ENCODE results near the gene HOOK1.
"Not testable (repeated sequence)": the region's sequence is repeated elsewhere in the genome, so short reads cannot be mapped to it uniquely, and the experiment has no call there.

HOOK1 gene

GRCh38 chr1:59827055-59827643 lies 12.4 kb downstream of the HOOK1 start:
- no peak for DNase-seq

GRCh38 chr1:59828160-59828559 lies 13.4 kb downstream of the HOOK1 start:
- no peak for DNase-seq

DNA sequence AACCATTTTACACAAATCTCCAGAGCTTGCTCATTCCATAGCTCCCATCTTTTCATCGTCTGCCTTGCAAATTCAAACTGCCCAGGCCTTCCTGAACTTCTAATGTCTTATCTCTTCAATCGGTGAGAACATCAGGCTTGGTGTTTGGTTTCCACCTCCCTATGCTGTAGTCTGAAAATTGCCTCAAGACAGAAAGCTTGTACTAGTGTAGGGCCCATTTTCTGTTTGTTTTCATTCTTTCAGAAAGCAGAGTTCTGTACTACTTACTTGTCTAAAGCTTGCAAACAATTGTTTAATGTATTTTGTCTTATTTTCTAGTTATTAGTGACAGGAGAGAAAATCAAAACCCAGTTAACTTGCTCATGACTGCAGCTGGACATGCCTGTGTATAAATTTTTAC lies 16.8 kb downstream of the HOOK1 start:
- DNase-seq, result no peak

- no peak for DNase-seq
Observed at GRCh38 chr1:59833022-59833421, 18.3 kb downstream of the HOOK1 start.

- DNase-seq, result no peak
Observed at GRCh38 chr1:59833991-59834390, 19.2 kb downstream of the HOOK1 start.

DNA sequence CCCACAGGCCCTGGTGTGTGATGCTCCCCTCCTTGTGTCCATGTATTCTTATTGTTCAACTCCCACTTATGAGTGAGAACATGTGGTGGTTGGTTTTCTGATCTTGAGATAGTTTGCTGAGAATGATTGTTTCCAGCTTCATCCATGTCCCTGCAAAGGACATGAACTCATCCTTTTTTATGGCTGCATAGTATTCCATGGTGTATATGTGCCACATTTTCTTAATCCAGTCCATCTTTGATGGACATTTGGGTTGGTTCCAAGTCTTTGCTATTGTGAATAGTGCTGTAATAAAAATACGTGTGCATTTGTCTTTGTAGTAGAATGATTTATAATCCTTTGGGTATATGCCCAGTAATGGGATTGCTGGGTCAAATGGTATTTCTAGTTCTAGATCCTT lies 23.1 kb downstream of the HOOK1 start:
- DNase-seq, result not testable (repeated sequence)

- peak; percentile 21 for DNase-seq
Observed at GRCh38 chr1:59845091-59845490, 30.3 kb downstream of the HOOK1 start.

- no peak for DNase-seq
Observed at GRCh38 chr1:59846209-59846894, 31.6 kb downstream of the HOOK1 start.

- no peak for DNase-seq
Observed at GRCh38 chr1:59846895-59847282, 32.1 kb downstream of the HOOK1 start.

DNA sequence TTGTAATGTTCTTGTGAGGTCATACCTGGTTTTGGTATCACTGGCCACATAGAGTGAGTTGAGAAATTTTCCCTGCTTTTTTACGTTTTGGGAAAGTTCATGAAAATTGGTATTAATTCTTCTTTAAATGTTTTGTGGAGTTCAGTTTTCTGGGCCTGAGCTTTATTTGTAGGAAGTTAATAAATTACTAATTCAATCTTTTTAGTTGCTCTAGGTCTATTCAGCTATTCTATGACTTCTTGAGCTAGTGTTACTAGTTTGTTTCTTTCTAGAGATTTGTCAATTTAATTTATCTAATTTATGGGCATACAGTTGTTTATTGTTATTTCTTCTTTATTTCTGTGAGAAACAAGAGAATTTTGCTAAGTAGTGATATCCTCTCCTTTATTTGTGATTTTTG lies 37.4 kb downstream of the HOOK1 start:
- no peak for DNase-seq

GRCh38 chr1:59855297-59855696 lies 40.5 kb downstream of the HOOK1 start:
- DNase-seq, result not testable (repeated sequence)

- DNase-seq, result peak; percentile 97
Observed at GRCh38 chr1:59856725-59857338, 42.1 kb downstream of the HOOK1 start.

DNA sequence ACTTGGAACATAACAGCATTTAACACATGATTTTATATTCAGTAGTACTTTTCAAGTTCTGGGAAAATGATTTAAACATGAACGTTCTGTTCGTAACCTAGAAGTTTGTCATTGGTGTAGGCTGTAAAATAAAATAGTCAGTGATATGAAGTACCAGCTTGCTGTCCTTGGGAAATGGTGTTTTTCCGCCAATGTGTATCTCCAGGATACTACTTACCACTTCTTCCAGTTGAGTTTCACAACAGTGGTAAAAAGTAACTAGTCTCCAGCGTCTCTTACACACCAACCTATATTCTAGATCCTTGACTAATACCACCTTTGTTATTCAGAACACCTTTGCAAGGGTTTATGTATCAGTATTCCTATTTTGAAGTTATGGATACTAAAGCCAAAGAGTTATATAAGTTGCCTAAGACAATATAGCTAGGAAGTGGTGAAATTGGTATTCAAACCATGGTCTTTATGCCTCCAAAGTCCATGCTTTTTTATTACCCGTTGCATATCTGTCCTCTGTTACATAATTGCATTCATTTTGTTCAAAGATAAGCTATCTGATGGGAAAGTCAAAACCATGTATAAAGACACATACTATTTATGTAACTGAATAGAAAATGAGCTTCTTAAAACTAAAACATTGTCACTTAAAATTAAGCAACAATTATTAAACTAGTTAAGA lies 43.1 kb downstream of the HOOK1 start:
- DNase-seq, result no peak

DNA sequence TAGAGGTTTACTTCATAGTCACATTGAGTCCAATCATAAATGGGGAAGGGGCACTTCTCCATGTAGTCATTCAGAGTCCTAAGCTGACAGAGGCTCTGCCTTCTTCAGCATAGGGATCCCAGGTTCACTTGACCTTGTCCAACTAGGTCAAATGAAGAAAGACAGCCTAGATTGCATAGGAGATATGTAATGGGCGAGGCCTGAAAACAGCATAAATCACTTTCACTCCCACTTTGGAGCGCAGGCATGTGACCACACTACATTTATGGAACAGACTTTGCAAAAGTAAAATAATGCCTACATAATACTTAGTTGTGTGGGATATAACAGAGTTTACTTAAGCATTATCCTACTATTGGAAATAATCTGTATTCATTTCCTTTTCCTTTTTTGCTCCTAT lies 51.7 kb downstream of the HOOK1 start:
- DNase-seq, result no peak

DNA sequence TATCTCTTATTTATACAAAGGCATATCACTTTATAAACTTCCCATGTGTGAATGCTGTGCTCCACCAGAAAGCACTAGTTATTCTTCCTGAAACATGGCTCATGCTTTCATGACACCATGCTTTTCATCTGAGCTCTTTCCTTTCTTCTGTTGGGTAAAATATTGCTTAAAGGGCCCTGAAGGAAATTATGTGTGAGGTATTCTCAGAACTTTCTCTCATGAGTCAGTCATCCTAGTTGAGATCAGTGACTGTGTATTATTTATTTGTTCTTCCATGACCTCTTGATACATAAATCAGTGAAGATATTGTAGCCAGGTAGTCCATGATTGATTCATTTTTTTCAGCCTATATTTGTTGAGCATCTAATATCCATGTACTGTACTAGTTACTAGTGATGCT lies 57.0 kb downstream of the HOOK1 start:
- DNase-seq, result no peak

DNA sequence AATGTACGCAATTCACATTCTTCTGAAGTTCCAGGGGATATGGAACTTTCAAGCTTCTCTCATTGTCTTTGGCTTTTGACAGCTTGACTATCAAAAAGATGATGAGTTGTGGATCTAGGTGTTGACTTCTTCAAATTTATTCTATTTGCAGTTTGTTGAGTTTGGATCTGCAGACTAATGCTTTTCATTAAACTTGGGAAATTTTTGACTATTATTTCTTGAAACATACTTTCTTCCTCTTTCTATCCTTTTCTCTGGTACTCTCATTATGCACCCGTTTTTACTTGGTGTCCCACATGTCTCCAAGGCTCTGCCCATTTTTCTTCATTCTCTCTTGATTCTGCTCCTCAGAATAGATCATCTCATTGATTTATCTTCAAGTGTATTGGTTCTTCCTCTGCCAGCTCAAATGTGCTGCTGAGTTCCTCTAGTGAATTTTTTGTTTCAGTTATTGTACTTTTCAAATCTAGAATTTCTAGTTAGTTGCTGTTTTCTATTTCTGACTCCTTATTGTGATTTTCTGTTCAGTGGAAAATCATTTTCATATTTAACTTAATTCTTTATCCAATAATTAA lies 62.4 kb downstream of the HOOK1 start:
- no peak for DNase-seq

DNA sequence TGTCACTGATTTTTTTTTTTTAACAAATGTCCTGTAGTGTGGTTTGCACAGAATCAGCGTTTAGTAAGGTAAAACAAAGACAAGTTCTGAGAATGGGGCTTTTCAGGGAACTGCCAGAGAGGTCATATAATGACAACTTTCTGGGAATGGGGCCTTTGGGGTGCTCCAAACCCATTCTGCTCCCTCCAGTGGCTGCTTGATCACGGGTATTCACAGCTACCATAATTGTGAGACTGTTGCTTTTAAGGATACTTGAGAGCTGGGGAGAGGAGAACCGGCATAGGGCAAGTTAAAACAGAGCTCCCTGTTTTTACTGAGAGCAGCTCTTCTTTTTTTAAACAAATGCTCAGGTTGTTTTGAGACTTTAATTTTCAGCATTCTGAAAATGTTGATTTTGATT lies 63.6 kb downstream of the HOOK1 start:
- DNase-seq, result no peak

DNA sequence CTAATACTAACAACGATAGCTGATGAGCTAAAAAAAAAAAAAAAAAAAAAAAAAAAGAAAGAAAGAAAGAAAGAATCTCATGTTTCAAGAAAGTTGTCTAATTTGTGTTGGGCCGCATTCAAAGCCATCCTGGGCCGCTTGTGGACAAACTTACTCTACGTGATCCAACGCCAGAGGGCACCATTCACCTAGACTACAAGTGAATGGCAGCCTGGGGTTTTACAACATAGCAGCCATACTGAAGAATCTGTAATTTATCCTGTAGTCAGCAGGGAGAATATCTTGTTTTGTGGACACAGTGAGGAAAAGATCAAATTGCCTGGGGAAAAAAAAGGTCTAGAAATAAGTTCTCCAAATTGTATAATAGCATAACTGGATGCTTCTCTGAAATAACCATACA lies 64.8 kb downstream of the HOOK1 start:
- peak; percentile 94 for DNase-seq

- no peak for DNase-seq
Observed at GRCh38 chr1:59879996-59880505, 65.3 kb downstream of the HOOK1 start.

- no peak for DNase-seq
Observed at GRCh38 chr1:59880735-59881134, 66.0 kb downstream of the HOOK1 start.

- DNase-seq, result no peak
Observed at GRCh38 chr1:59885160-59885832, 70.5 kb downstream of the HOOK1 start.

Measured in DMS53 (cell line).